Adrenal gland (tissue), 5 donors: ENCODE measurements around the gene YAP1.

Source experiments
- CTCF ChIP-seq, 6 experiments: fragments of 450-650 bp in 4 of 6; fragments of 200-600 bp in 2 of 6; sonication (generic) in 1 of 6; IDR thresholded peaks; 1 replicate in 5 of 6; 2 replicates in 1 of 6; pipeline versions ENCODE4 v1.5.1 to v1.8.0; 2016 to 2021; ENCODE audit warnings: antibody characterized with exemption in 6 of 6, mild to moderate bottlenecking in 2 of 6, moderate library complexity in 1 of 6
- POLR2A ChIP-seq, 2 donors: fragments of 450-650 bp; IDR thresholded peaks; one replicate each; pipeline ENCODE4 v1.6.1; 2017; ENCODE audit warnings: antibody characterized with exemption in 2 of 2, mild to moderate bottlenecking in 2 of 2, moderate library complexity in 1 of 2
- donor health status: DM: no; HTN: no; CAD: no.

- TF ChIP-seq CTCF (IDR thresholded peaks at IDR 0.05) (no peak), POLR2A (IDR thresholded peaks at IDR 0.05) (no peak)
Observed at GRCh38 chr11:102079625-102080024, 30.6 kb upstream of the YAP1 start.
